Measurements from ENCODE around the gene CFAP299. TPM values are rescaled to one million over a fixed set of nuclear protein-coding genes. Genes with fewer than 3 reads are reported as not detected.

CFAP299 gene
- total and polyA plus RNA-seq, 2 experiments from 2014 or later = not detected

GRCh38 chr4:80846210-80846609 is 510.7 kb downstream of the CFAP299 start:
- Histone ChIP-seq H3K79me2 (no peaks in the 10 kb centered on the region), H3K36me3 (replicated peaks; ENCODE audit: insufficient read depth, low read depth) (no peaks in the 10 kb centered on the region), H3K4me2 (no peak overlapping the region), H3K9me3 (ENCODE audit: low read depth) (no peaks in the 10 kb centered on the region), H3K27me3 (no peaks in the 10 kb centered on the region), H2AFZ (no peak overlapping the region), H3K27ac (no peak overlapping the region), H3K9me2 (replicated peaks; ENCODE audit: insufficient read depth) (no peaks in the 10 kb centered on the region), H4K20me1 (ENCODE audit: insufficient read depth, poor library complexity, severe bottlenecking) (no peaks in the 10 kb centered on the region), H3K4me3 (no peak overlapping the region), H3K4me1 (ENCODE audit: insufficient read depth) (no peaks in the 10 kb centered on the region)
- DNase-seq (ENCODE audit: low spot score) = no peak
- TF ChIP-seq, protein P1, sequence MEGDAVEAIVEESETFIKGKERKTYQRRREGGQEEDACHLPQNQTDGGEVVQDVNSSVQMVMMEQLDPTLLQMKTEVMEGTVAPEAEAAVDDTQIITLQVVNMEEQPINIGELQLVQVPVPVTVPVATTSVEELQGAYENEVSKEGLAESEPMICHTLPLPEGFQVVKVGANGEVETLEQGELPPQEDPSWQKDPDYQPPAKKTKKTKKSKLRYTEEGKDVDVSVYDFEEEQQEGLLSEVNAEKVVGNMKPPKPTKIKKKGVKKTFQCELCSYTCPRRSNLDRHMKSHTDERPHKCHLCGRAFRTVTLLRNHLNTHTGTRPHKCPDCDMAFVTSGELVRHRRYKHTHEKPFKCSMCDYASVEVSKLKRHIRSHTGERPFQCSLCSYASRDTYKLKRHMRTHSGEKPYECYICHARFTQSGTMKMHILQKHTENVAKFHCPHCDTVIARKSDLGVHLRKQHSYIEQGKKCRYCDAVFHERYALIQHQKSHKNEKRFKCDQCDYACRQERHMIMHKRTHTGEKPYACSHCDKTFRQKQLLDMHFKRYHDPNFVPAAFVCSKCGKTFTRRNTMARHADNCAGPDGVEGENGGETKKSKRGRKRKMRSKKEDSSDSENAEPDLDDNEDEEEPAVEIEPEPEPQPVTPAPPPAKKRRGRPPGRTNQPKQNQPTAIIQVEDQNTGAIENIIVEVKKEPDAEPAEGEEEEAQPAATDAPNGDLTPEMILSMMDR (IDR thresholded peaks at IDR 0.05; ENCODE audit: poor library complexity) = no peak
- TF ChIP-seq EZH2phosphoT487 (IDR thresholded peaks at IDR 0.05; ENCODE audit: low read depth, severe bottlenecking, unreplicated experiment) (no peak), EZH2 (IDR thresholded peaks at IDR 0.05; ENCODE audit: borderline replicate concordance) (no peak)

- no peaks in the 10 kb centered on the region for H3K79me2 ChIP-seq
- WGBS (ENCODE audit: low lambda C conversion rate, missing lambda C conversion rate) = 84% methylated on average over 2 of the region's 2 CpGs
- TF ChIP-seq EZH2phosphoT487 (IDR thresholded peaks at IDR 0.05; ENCODE audit: low read depth, severe bottlenecking, unreplicated experiment) = no peak
- TF ChIP-seq EZH2 (IDR thresholded peaks at IDR 0.05; ENCODE audit: borderline replicate concordance) = no peak
- TF ChIP-seq, protein P1 (IDR thresholded peaks at IDR 0.05; ENCODE audit: poor library complexity) = no peak
Measured at GRCh38 chr4:80852061-80852460, 516.5 kb downstream of the CFAP299 start.

DNA sequence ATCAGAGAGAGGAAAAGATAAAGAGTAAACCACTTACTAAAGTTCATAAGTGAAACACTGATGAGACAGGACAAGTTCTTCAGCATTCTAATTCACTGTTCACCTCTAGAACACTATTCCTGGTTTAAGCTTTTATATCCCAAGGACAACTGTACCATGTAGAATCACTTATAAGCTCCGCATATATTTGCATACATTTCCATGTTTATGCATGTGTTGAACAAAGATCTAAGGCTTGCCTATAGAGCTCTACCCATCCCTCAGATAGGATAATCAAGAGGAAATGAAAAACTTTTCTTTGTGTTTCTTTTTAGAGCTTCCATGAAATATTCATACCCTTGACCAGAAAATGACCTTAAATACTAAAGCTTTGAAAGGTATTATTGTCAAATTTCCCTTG is 538.0 kb downstream of the CFAP299 start:
- Histone ChIP-seq H3K36me3 (replicated peaks; ENCODE audit: insufficient read depth, low read depth) (no peaks in the 10 kb centered on the region), H4K20me1 (ENCODE audit: insufficient read depth, poor library complexity, severe bottlenecking) (no peaks in the 10 kb centered on the region), H2AFZ (no peak overlapping the region), H3K9me3 (ENCODE audit: low read depth) (no peaks in the 10 kb centered on the region), H3K9me2 (replicated peaks; ENCODE audit: insufficient read depth) (no peaks in the 10 kb centered on the region), H3K4me2 (no peak overlapping the region), H3K27me3 (no peaks in the 10 kb centered on the region), H3K4me1 (ENCODE audit: insufficient read depth) (no peaks in the 10 kb centered on the region), H3K79me2 (no peaks in the 10 kb centered on the region), H3K4me3 (no peak overlapping the region), H3K27ac (no peak overlapping the region)
- TF ChIP-seq, protein P1 (IDR thresholded peaks at IDR 0.05; ENCODE audit: poor library complexity) = no peak
- TF ChIP-seq EZH2phosphoT487 (IDR thresholded peaks at IDR 0.05; ENCODE audit: low read depth, severe bottlenecking, unreplicated experiment) (no peak), EZH2 (IDR thresholded peaks at IDR 0.05; ENCODE audit: borderline replicate concordance) (no peak)
- WGBS (ENCODE audit: low lambda C conversion rate, missing lambda C conversion rate) = 100% methylated on average over 1 of the region's 1 CpG
- DNase-seq (ENCODE audit: low spot score) = no peak

More at GRCh38 chr4:80852061-80852460, 516.5 kb downstream of the CFAP299 start:
- Histone ChIP-seq H3K4me3 (no peak overlapping the region), H3K36me3 (replicated peaks; ENCODE audit: insufficient read depth, low read depth) (no peaks in the 10 kb centered on the region), H4K20me1 (ENCODE audit: insufficient read depth, poor library complexity, severe bottlenecking) (no peaks in the 10 kb centered on the region), H3K9me2 (replicated peaks; ENCODE audit: insufficient read depth) (no peaks in the 10 kb centered on the region), H3K4me1 (ENCODE audit: insufficient read depth) (no peaks in the 10 kb centered on the region), H3K9me3 (ENCODE audit: low read depth) (no peaks in the 10 kb centered on the region), H3K27me3 (no peaks in the 10 kb centered on the region), H3K4me2 (no peak overlapping the region), H2AFZ (no peak overlapping the region), H3K27ac (no peak overlapping the region)
- no peak for DNase-seq (ENCODE audit: low spot score)

DNA sequence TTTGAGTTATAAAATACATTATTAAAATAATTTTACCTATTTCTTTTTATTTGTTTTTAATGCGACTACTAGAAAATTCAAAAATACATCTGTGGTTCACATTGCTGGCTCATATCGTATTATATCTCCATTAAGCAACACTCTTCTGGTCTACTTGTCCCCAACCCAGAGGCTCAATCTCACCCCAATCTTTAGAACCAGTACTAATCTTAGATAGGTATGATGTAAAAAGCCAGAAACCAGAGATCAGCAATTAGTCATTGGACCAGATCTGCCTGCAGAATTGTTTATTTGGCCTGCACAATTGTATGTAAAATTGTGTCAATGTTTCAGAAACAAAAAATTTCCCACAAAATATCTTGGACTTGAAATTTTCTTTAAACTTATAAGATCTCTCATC is 539.4 kb downstream of the CFAP299 start:
- no peaks in the 10 kb centered on the region for H3K79me2 ChIP-seq
- WGBS (ENCODE audit: low lambda C conversion rate, missing lambda C conversion rate) = 98% methylated on average over 2 of the region's 2 CpGs
- no peaks in the 10 kb centered on the region for H3K4me1 ChIP-seq (ENCODE audit: insufficient read depth)
- H2AFZ ChIP-seq = no peak overlapping the region
- no peaks in the 10 kb centered on the region for H3K9me3 ChIP-seq (ENCODE audit: low read depth)
- no peaks in the 10 kb centered on the region for H3K9me2 ChIP-seq (replicated peaks; ENCODE audit: insufficient read depth)
- H3K36me3 ChIP-seq (replicated peaks; ENCODE audit: insufficient read depth, low read depth) = no peaks in the 10 kb centered on the region
- no peak overlapping the region for H3K27ac ChIP-seq
- no peak overlapping the region for H3K4me3 ChIP-seq
- no peak for DNase-seq (ENCODE audit: low spot score)
- TF ChIP-seq EZH2 (IDR thresholded peaks at IDR 0.05; ENCODE audit: borderline replicate concordance) = no peak
- TF ChIP-seq, protein P1 (IDR thresholded peaks at IDR 0.05; ENCODE audit: poor library complexity) = no peak
- TF ChIP-seq EZH2phosphoT487 (IDR thresholded peaks at IDR 0.05; ENCODE audit: low read depth, severe bottlenecking, unreplicated experiment) = no peak
- no peak overlapping the region for H3K4me2 ChIP-seq
- no peaks in the 10 kb centered on the region for H3K27me3 ChIP-seq
- no peaks in the 10 kb centered on the region for H4K20me1 ChIP-seq (ENCODE audit: insufficient read depth, poor library complexity, severe bottlenecking)
